Peyer's patch (tissue), 4 donors: ENCODE data around the gene TMTC2. TPM values are rescaled to one million over a fixed set of nuclear protein-coding genes. Genes with fewer than 3 reads are reported as not detected.

ENCODE experiments used
- DNase-seq, 3 donors: peaks; one replicate each; pipeline ENCODE4 v3.0.0-alpha.2; 2017 to 2019
- H3K27ac ChIP-seq, 4 donors: fragments of 200-600 bp; sonication (generic); one replicate each; pipeline ENCODE4 v1.5.1; 2016 to 2019
- H3K27me3 ChIP-seq, 2 donors: fragments of 200-600 bp; sonication (generic); one replicate each; pipeline ENCODE4 v1.5.1; 2019
- H3K36me3 ChIP-seq, 3 donors: fragments of 200-600 bp; sonication (generic); one replicate each; pipeline ENCODE4 v1.5.1; 2016 to 2019
- H3K4me1 ChIP-seq, 4 donors: fragments of 200-600 bp; sonication (generic); one replicate each; pipeline ENCODE4 v1.5.1; 2016 to 2019
- H3K4me3 ChIP-seq, 4 donors: fragments of 200-600 bp; sonication (generic); 1 replicate in 3 of 4; 2 replicates in 1 of 4; pipeline ENCODE4 v1.5.1; 2016 to 2019; ENCODE audit warnings: mild to moderate bottlenecking in 1 of 4
- H3K9me3 ChIP-seq, 4 donors: fragments of 200-600 bp; sonication (generic); one replicate each; pipeline ENCODE4 v1.5.1; 2016 to 2019; ENCODE audit warnings: mild to moderate bottlenecking in 1 of 4
- CTCF ChIP-seq, 6 experiments: fragments of 450-650 bp in 4 of 6; fragments of 200-600 bp in 2 of 6; sonication (generic) in 1 of 6; IDR thresholded peaks; one replicate each; pipeline ENCODE4 v1.5.1; 2017 to 2019; ENCODE audit warnings: antibody characterized with exemption in 6 of 6, mild to moderate bottlenecking in 3 of 6, moderate library complexity in 1 of 6
- POLR2A ChIP-seq, 2 donors: fragments of 450-650 bp; IDR thresholded peaks; one replicate each; pipeline ENCODE4 v1.5.1; 2017; ENCODE audit warnings: antibody characterized with exemption in 2 of 2, mild to moderate bottlenecking in 2 of 2, moderate library complexity in 2 of 2
- total RNA-seq, 4 donors: library from RNA; depleted of rRNA; stranded (reverse); fragments of >200 nt; gene quantifications; one replicate each; pipeline ENCODE4 v1.1.0, GENCODE V29; 2016

TMTC2 gene
- total RNA-seq, 4 donors from 2014 or later = 7.0 to 19.8 (median 8.5) TPM

DNA sequence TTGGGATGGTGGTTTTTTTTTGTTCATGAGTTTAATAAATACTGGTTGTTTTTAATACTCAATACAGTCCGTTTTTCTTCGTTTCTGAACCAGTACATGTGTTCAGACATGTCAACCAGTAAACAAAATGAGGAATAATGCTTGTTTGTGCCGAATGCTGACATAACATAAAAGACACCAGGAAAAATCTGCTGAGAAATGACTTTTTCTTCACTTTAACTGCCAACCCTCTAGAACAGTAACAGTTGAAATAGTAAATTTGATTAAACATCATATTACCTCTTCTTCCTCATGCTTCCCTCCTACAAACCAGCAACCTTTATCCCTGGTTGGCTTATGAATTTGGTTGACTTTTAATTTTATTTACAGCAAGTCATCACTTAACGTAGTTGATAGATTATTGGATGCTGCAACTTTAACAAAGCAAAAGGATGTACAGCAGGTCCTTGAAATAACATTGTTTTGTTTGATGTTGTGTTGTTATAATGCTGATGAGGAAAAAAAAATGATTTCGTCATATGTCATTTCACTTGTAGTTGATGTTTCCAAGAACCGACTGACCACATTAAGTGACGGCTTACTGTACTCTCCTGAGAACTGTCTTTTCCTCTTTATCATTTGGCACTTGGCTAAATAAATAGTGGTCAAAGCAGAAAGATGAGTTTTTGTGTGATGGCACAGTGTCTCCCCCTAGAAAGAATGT lies 340.5 kb downstream of the TMTC2 start:
- Histone ChIP-seq H3K4me3 (no peak overlapping the region), H3K36me3 (no peaks in the 10 kb centered on the region), H3K9me3 (no peaks in the 10 kb centered on the region), H3K27ac (no peak overlapping the region), H3K4me1 (no peaks in the 10 kb centered on the region), H3K27me3 (no peaks in the 10 kb centered on the region)
- no peak for TF ChIP-seq CTCF (IDR thresholded peaks at IDR 0.05)
- TF ChIP-seq POLR2A (IDR thresholded peaks at IDR 0.05) = no peak
- no peak for DNase-seq

- no peak for TF ChIP-seq POLR2A (IDR thresholded peaks at IDR 0.05)
- TF ChIP-seq CTCF (IDR thresholded peaks at IDR 0.05) = no peak
- Histone ChIP-seq H3K9me3 (no peaks in the 10 kb centered on the region), H3K27me3 (no peaks in the 10 kb centered on the region), H3K4me1 (no peaks in the 10 kb centered on the region), H3K36me3 (no peaks in the 10 kb centered on the region), H3K4me3 (no peak overlapping the region), H3K27ac (no peak overlapping the region)
- no peak for DNase-seq
Measured at GRCh38 chr12:83031196-83031595, 344.5 kb downstream of the TMTC2 start.

- DNase-seq = no peak
Measured at GRCh38 chr12:83036847-83037246, 350.1 kb downstream of the TMTC2 start.

GRCh38 chr12:83039413-83039812 lies 352.7 kb downstream of the TMTC2 start:
- H3K4me1 ChIP-seq = no peaks in the 10 kb centered on the region
- no peak overlapping the region for H3K4me3 ChIP-seq
- H3K27me3 ChIP-seq = no peaks in the 10 kb centered on the region
- no peak overlapping the region for H3K27ac ChIP-seq
- H3K36me3 ChIP-seq = no peaks in the 10 kb centered on the region
- no peak for DNase-seq
- no peaks in the 10 kb centered on the region for H3K9me3 ChIP-seq
- no peak for TF ChIP-seq POLR2A (IDR thresholded peaks at IDR 0.05)
- no peak for TF ChIP-seq CTCF (IDR thresholded peaks at IDR 0.05)

More at GRCh38 chr12:83036847-83037246, 350.1 kb downstream of the TMTC2 start:
- H3K4me1 ChIP-seq = no peaks in the 10 kb centered on the region
- TF ChIP-seq POLR2A (IDR thresholded peaks at IDR 0.05) (no peak), CTCF (IDR thresholded peaks at IDR 0.05) (no peak)
- no peaks in the 10 kb centered on the region for H3K9me3 ChIP-seq
- no peak overlapping the region for H3K27ac ChIP-seq
- H3K4me3 ChIP-seq = no peak overlapping the region
- H3K27me3 ChIP-seq = no peaks in the 10 kb centered on the region
- H3K36me3 ChIP-seq = no peaks in the 10 kb centered on the region

GRCh38 chr12:83040339-83040738 lies 353.6 kb downstream of the TMTC2 start:
- H3K27me3 ChIP-seq = no peaks in the 10 kb centered on the region
- H3K27ac ChIP-seq = no peak overlapping the region
- H3K9me3 ChIP-seq = no peaks in the 10 kb centered on the region
- no peak overlapping the region for H3K4me3 ChIP-seq
- TF ChIP-seq CTCF (IDR thresholded peaks at IDR 0.05) (no peak), POLR2A (IDR thresholded peaks at IDR 0.05) (no peak)
- H3K36me3 ChIP-seq = no peaks in the 10 kb centered on the region
- DNase-seq = no peak
- H3K4me1 ChIP-seq = no peaks in the 10 kb centered on the region
